HG03108 (cell line): Measurements from ENCODE around the gene UBE3D.
A peak's percentile ranks its signal among the peaks of the same experiment; 100 is the strongest.
"Not testable (repeated sequence)": the region's sequence is repeated elsewhere in the genome, so short reads cannot be mapped to it uniquely, and the experiment has no call there.

Experiments used
- ATAC-seq: cut with Tn5 transposase; IDR thresholded peaks from one replicate; pipeline ENCODE4 v1.9.1; 2021; ENCODE audit warnings: moderate library complexity; ENCODE audit not compliant: unreplicated experiment

UBE3D gene

DNA sequence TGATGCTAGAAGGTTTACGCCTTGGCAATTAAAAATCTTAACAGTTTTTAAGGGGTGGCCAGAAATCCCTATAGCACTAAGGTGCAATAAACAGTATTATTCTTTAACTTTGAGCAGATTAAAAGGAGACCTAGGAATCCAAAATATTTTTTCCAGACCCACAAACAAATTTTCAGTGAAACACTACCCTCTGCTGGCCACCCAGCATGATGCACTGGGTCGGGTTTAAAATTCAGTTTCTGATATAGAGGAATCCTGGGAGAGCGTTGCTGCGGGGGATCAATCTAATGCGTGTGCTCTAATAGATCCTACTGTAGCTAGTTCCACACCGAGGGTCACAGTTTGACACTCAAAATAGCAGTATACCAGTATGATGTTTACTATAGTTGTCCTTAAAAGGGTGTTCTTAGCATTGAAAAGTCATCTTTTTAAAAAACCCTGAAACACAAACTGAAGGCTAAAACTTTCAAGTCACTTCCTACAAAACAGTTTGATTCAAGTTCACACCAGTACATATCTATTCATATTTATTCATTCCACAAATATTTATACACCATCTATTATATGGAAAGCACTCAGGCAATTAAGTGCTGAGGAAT, 10.2 kb downstream of the UBE3D start:
- ATAC-seq: peak; percentile 53

DNA sequence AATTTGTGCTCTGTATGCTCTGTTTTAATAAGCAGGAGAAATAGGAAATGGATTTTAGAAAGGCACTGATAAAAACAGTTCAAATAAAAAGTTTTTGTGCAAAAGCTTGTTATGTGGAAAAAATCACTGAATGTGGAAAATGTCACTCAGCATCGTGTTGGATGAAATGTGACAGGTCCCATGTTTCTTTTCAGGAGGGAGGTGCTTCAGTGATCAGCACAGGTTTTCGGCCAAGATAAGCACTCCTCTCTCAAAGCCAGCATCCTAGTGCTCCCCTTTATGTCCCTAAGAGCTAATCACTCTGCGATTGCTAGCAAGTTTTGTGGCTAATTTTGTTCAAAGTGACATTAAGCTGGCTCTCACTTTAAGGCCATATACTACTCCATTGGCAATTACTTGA, 12.0 kb downstream of the UBE3D start:
- no peak for ATAC-seq

DNA sequence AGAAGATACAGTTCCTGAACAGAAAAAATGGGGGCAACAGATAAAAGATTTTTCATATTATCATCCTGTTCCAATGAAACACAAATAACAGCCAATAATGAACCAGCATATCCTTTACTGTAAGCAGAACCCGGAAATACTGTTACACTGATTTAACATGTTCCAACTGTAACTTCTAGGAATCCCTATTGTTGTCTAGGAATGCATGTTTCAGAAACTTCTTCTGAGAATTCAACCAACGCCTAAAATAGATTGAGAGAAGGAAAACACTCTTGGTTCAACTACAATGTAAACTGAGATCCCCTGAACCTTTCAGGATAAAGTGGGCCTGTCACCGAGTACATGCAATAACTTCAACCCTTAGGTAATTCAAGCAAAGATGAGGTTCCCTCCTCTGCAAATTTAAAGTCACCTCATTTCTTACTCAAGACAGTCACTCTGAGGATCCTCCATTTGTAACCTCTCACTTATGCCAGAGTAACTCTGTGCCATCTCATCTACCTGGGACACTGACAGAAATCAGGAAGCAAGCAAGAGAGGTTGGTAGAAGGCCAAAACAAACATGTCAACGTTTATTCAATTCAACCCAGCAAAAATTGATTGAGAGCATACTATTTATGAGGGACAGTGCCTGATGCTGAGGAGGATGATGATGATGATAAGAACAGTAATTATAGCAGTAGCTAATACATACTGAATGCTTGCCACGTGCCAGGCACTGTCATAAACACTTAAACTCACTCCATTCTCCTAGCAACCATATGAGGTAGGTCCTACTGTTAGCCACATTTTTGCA, 14.1 kb downstream of the UBE3D start:
- no peak for ATAC-seq

DNA sequence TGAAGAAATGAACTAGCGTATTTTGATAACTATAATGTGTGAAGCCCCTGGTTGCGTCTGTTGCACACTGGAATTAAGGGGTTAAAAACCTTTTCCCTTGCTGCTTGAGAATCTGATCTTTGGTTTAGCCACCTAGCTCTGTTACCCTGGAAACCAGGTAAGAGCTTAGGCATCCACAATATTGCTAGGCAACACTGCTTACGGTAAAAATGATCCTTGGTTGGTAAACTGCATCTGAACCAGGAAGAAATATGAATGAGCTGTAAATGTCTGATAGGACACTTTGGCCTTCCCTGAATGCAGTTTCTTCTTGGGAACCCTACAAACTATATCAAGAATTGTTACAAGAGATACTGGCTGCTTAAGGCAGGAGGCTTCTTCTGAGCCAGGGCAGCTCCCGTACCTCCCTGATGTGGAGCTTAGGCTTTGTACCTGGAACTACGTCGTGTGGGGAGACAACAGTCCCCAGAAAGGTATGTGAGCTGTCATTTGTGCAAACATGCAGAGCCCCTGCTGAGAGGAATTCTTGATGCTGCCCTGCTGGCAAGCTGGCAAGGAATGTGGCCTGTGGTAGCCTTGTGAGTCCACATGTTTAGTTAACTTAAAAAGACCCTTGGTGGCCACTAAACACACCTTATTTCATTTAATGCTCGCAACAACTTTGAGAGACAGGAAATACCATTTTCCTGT, 18.4 kb downstream of the UBE3D start:
- ATAC-seq: no peak

DNA sequence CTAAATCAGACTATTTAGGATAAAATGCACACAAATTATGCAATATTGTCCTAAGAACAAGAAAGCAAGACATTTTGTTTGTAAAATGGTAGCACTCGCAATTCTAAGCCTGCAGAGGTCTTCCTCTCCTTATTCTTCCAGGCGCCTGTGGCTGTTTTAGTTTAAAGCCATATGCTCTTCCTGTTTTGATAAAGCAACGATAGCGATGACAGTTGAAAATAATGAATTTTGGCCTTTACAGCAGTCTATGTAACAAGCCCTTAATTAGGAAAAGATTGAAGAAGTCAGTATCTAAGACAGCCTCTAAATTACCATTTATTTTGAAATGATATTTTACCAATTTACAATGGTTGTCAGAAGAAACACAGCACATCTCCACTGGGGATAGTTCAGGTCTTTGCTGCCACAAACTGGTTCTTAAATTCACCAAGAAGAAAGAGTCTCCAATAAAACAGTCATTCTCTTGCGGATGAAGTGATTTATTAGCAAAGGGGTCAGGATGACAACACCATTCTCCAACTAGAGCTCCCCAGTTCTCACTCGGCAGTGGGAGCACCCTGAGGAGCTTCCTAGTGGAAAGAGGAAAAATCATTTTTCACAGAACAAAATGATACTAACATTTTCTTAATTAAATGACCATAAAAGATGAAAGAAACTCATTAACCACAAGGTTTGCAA, 21.4 kb downstream of the UBE3D start:
- no peak for ATAC-seq

DNA sequence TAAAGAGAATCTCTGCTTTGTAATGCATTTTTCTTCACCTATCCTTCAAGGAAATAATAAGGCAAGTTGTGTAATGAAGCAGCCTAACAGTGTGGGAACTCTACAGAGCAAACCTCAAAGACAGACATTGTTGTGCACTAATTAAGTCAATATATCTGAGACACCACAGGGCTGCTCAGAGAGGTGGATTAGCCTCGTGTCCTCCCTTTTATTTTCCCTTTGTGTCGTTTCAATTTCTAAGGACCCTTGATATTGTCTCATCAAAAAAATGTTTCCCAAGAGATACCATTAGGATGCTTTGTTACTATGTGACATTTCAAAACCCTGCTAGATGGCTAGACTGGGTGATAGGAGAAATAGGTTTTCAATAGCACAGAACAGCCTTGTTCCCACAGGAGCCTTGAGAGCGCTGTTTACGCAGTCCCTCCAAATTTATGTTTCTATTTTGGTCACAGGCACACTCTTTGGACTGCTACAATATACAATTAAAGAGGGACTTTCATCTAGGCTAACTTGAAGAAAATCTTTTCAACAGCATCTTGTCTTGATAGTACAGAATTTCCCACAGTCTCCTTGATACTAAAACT, 23.1 kb downstream of the UBE3D start:
- no peak for ATAC-seq

DNA sequence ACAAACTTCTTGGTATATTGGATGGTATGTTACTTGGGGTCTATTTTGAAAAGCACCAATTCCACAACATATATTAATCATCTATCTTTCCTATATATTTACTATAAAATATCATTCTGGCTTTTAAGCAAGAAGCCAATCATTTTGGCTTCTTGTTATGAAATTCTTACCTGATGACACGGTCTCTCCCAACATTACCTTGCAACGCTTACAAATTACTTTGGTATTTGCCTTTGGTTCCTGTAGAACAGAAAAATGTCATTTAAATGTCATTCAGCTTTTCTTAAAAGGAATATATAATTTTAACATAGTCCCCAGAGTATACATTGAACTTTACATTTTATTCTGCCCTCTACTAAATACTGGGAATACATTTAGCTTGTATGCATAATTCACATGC, 27.4 kb downstream of the UBE3D start:
- no peak for ATAC-seq

DNA sequence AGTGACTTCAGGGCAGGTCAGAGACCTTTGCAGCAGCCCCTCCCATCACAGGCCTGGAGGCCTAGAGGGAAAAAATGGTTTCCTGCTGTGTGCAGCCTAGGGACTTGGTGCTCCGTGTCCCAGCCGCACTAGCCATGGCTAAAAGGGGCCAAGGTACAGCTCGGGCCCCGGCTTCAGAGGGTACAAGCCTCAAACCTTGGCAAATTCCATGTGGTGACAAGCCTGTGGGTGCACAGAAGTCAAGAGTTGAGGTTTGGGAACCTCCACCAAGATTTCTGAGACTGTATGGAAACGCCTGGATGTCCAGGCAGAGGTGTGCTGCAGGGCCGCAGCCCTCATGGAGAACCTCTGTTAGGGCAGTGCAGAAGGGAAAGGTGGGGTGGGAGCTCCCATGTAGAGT, 34.0 kb downstream of the UBE3D start:
- ATAC-seq: no peak

DNA sequence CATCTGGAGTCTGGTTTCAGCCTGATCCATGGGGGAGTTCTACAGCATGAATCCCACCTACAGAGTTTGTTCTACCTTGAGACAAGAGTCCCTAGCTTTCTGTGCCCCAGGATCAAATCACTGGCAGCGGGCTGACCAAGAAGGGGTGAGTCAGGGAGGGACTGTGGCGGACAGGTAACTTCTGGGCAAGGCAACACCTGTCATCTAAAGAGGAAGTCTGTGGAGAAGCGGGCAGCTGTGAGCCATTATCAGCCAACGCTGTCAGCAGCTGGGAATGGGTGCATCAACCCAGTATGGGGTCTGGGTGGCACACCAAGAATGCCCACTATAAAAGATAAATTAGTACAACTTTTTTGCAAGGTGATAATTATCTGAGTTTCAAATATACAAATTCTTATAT, 45.9 kb downstream of the UBE3D start:
- no peak for ATAC-seq

DNA sequence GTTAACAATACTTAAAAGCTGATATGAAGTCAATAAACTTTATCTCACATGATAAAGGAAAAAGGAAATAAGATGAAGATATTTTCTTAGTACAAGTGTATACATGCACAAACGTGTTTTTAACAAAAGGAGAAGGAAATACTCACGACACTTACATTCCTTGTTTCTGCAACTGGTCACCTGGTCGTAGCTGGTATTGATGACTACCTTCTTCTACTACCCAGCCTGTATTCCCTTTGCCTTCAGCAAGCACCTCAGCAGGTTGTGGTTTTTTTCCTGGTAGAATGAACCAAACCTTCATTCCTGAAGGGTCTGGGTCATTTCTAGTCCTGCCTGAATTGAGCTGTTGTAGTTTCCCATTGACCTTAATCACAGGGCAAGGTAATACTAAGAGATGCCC, 54.5 kb downstream of the UBE3D start:
- ATAC-seq: not testable (repeated sequence)

DNA sequence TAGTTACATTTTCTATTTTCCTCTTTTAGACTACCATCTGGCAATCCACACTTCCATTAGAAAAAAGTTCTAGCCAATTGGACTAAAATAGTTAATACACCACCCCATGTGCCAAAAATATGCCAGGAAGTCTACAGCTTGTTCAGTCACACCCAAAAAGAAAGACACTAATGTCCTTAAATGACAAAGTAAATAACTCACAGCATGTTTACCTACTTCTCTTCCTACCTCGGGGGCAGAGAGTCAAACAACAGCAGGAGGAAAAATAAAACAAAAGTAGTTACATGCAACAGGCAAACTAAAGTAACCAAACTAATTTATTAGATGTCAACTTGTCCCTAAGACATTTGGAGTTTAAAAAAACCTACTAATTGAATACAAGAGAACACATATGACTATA, 57.0 kb downstream of the UBE3D start:
- ATAC-seq: no peak

DNA sequence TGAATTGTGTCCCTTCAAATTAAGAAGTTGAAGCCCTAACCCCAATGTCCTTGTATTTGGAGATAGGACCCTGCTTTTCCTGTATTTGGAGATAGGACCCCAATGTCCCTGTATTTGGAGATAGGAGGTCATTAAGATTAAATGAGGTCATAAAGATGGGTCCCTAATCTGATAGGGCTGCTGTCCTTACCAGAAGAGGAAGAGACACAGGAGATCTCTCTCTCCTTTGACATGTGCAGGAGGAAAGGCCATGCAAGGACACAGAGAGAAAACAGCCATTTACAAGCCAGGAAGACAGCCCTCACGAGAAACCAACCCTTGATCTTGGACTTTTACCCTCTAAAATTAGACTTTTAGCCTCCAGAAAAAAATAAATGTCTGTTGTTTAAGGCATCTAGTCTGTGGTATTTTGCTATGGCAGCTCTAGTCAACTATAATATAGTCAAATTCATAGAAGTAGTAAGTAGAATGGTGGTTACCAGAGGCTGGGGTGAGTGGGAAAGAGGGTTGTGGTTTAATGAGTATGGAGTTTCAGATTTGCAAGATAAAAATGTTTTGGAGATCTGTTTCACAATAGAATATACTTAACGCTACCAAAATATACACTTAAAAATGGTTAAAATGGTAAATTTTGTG, 59.3 kb downstream of the UBE3D start:
- ATAC-seq: no peak

DNA sequence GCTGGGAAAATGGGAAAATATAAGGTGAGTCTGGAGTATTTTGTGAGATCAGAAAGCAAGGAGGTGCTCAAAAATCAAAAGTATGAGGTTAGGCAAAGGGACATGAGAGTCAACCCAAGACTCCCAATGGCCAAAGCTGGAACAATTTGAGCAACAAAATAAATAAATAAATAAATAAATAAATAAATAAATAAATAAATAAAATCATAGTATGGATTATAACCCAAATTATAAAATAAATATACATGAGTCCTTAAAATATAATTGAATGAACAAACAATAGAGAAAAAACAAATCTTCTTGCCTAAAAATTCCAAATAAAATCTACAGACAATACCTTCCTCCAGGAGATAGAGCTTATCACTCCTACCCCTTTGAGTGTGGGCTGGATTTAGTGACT, 69.5 kb downstream of the UBE3D start:
- no peak for ATAC-seq

DNA sequence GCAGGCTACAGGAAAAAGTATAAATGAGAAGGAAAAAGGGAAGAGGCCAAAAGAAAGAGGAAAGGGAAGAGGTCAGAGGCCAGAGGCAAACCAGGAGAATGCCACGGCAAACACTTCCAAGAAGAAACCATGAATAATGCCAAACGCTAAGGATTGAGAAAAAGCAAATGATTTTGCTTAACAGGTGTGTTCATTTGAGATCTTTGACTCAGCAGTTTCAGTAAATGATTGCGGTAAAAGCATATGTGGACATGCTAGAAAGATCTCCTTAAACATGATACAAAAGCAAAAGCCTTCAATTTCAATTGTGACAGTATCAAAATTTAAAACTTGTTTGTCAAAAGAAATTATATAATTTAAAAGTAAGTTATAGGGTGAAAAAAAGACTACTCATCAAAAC, 70.6 kb downstream of the UBE3D start:
- ATAC-seq: no peak

DNA sequence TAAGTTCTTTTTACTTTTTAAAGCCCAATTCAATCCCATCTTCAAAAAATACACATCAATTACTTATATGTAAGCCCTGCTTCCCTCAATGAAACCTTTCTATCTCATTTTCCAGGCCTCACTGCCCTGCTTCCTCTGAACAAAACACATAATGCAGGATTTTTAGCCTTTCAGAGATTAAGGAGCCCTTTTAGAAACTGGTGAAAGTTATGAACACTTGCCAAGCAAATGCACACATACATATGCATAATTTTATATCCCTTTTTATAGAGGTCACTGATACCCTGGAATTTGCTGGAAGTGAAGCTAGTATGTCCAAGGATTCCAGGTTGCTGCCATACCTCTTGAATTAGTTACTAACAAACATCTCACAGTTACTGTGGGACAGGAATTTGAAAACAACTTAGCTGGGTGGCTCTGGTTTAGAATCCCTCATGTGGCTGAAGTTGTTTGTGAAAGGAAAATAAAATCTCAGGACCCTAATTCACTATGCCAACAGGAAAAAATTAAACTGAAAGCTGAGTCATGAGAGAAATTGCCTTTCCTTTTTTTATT, 75.8 kb downstream of the UBE3D start:
- no peak for ATAC-seq

DNA sequence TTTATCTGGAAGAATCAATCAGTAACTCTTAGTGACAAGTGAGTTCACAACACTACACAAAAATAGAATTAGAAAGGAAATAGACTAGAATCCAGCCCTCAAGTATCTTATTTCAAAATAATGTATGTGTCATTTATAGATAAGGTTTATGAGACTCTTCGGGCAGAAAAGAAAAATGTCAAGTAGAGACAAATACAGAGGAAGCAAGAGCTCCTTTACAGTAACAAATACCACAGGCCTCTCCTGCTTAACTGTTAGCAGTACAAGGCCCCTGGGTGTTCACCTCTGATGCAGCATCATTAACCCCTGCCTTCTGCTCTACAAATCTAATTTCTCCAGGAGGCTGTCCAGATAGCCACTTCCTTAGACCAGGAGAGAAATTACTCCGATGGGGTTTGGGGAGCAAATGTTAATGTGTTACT, 76.7 kb downstream of the UBE3D start:
- no peak for ATAC-seq

DNA sequence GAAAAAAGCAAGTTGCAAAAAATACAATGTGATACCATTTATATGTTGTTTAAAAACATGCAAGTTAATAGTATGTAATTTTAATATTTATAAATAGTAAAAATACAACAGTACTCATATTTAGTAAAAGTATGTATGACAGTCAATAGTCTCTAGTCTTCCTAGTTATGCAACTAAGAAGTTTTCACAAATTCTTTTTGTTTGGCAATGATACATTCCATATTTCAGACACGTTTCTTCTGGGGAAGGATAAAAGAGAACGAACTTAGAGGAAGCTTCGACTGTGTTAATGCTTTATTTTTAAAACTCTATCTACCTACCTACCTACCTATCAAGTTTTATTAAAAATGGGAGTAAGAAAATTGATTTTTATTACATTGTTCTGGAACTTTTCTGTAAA, 77.7 kb downstream of the UBE3D start:
- ATAC-seq: no peak

DNA sequence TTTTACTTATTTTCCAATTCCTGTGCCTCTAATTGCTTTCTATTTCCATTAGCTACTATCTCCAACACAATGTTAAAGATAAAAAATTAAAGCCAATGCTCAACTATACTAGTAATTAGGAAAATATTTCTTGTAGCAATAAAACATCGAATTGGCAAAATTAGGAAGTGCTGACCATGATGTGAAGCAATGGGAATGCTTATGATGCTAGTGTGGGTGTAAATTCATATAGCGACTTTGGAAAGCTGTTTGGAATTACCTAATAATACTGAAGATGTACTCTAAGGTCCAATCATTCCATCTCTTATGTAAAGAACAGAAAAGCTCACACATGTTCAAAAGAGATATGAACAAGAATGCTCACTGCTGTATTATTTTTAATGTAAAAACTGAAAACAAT, 78.2 kb downstream of the UBE3D start:
- no peak for ATAC-seq

DNA sequence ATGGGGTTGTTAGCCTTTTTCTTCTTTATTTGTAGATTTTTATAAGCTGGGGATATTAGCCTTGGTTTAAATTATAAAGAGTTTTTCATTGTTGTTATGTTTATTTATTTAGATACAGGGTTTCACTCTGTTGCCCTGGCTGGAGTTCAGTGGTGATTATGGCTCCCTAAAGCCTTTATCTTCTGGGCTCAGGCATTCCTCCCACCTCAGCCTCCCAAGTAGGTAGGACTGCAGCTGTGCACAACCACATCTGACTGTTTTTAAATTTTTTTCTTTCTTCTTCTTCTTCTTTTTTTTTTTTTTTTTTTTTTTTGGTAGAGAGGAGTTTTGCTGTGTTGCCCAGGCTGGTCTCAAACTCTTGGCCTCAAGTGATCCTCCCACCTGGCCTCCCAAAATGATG, 80.9 kb downstream of the UBE3D start:
- no peak for ATAC-seq

DNA sequence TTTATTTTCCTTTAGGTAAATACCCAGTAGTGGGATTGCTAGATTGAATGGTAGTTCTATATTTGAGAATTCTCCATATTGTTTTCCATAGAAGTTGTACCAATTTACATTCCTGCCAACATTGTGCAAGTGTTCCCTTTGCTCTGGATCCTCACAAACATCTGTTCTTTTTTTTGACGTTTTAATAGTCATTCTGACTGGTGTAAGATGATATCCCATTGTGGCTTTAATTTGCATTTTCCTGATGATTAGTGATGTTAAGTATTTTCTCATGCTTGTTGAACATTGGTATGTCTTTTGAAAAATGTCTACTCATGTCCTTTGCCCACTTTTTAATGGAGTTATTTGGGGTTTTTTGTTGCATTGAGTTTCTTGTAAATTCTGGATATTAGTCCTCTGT, 85.6 kb downstream of the UBE3D start:
- no peak for ATAC-seq

DNA sequence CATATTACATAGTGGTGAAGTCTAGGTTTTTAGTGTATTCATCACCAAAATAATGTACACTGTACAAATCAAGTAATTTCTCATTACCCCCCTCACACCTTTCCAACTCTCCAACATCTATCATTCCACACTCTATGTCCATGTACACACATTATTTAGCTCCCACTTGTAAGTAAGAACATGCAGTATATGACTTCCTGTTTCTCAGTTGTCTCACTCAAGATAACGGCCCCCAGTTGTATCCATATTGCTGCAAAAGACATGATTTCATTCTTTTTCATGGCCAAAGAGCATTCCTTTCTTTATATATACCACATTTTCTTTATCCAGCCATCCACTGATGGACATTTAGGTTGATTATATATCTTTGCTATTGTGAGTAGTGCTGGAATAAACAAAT, 86.0 kb downstream of the UBE3D start:
- no peak for ATAC-seq
